Activated gamma-delta T cell (primary cell): ENCODE results near the gene IDI1.

Experiments
- DNase-seq: peaks from one replicate; lab custom pipeline; 2025; lab: John Stamatoyannopoulos, UW

The IDI1 gene

DNA sequence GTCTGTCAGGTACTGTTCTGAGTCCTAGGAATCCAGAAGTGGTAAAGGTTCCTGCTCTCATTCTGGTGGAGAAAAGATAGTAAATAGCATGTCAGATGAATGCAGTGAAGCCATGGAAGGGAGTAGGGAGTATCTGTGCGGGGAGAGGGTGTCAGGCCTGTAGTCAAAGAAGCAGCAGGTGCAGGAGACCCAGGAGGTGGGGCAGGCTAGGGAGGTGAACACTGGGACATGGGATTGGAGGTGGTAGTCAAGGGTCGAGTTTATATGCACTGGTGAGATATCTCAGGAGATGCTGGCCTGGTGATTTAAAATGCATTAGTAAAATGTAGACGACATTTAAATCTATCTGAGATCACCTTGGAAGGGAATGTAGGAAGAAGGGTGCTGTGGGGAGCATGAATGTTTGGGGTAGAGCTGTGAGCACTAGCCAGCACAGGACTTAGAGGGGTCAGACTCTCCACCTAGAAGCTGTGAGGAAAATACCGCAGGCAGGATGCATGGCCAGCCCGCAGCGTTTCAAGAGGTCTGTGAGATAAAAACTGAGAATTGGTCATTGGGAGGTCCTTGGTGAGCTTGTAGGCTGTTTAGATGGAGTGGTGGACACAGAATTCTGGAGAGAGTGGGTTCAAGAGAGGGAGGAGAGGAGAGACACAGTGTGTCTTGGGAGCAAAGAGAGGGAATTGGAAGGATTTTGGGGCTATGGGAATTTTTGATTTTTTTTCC is 53.9 kb downstream of the IDI1 start:
- no peak for DNase-seq

DNA sequence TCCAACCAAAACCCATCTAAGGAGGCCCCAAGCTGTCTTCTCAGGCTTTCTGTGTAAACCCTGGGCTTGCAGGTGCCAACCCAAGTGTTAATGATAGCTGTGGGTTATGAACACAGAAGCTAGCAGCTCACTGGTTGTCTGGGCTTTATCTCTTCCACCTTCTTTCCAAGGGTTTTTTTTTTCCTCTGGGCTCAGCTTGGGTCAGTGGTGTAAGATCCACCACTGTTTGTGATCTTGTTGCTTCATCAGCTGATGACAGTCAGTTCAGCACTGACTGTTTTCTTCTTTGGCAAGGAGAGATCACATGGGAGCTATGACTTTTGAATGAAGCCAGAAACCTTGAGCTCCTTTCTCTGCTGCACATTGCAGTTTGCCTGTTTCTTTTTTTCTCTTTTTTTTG is 56.0 kb downstream of the IDI1 start:
- DNase-seq, result no peak

DNA sequence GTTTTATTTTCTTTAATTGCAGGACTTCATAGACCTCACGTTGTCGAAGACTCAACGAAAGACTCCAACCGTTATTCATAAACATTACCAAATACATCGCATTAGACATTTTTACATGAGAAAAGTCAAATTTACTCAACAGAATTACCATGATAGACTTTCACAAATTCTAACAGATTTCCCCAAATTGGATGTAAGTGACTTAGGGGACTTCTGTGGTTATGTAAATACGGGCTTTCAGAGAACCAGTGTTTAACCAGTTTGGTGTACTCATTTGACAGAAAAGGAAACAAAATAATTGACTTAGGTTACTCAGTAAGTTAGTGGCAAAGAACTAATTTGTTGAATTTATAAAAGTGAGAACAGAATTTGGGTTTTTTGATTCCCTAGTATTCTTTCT is 56.5 kb downstream of the IDI1 start:
- no peak for DNase-seq

DNA sequence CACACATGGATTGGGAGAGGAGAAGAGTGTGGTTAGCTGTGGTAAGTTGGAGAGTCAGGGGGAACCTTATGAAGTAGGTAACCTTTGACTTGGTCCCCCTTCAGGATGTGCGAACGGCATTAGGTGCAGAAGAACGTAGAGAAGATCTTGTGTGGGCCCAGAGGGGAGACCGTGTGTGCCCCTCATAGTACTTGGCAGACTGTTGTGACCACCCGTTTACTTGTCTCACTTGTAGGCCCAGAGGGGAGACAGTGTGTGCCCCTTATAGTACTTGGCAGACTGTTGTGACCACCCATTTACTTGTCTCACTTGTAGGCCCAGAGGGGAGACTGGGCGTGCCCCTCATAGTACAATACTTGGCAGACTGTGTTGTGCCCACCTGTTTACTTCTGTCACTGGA is 58.1 kb downstream of the IDI1 start:
- DNase-seq, result no peak
